ENCODE results near the gene MBNL3. TPM values are rescaled to one million over a fixed set of nuclear protein-coding genes. Genes with fewer than 3 reads are reported as not detected.

The MBNL3 gene
- total RNA-seq, 1 donor from 2014 or later, result 3.4 TPM

DNA sequence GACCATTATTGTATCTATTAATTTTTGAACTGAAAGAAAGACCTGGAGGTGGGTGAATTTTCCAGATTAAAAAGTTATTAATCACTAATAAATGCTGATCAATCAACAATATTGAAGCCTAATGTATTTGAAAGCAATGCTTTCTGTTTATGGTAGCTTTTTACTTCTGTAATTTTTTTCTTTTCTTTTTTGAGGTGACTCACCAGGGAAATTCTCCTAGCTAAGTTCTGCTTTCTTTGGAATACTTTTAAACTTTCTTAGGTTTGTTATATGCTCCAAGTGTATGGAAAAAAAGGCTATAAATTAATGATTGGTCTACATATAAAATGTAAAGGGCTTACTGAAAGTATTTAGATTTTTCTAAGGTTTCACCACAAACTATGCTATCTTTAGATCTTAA, 94.2 kb downstream of the MBNL3 start:
- Mint-ChIP-seq H3K36me3 (no peaks in the 10 kb centered on the region), H3K27ac (no peak overlapping the region), H3K27me3 (ENCODE audit: insufficient read depth, low read depth) (no peaks in the 10 kb centered on the region), H3K9me3 (no peaks in the 10 kb centered on the region), H3K4me3 (no peak overlapping the region), H3K4me1 (peaks cover 4% of the 10 kb centered on the region)
- H3K79me2 ChIP-seq (ENCODE audit: low read depth), result no peaks in the 10 kb centered on the region
- no peaks in the 10 kb centered on the region for H3K4me1 ChIP-seq
- DNase-seq (ENCODE audit: low spot score), result no peak
- no peak overlapping the region for H3K27ac ChIP-seq
- H3F3A ChIP-seq (ENCODE audit: low read depth), result peaks cover 17% of the 10 kb centered on the region
- TF ChIP-seq EZH2phosphoT487 (IDR thresholded peaks at IDR 0.05) (no peak), CTCF (IDR thresholded peaks at IDR 0.05) (no peak), EZH2 (IDR thresholded peaks at IDR 0.05) (no peak)
- H3K4me2 ChIP-seq, result no peak overlapping the region
- no peak overlapping the region for H3K4me3 ChIP-seq
- H3K9me3 ChIP-seq (ENCODE audit: low read depth), result no peaks in the 10 kb centered on the region
- no peaks in the 10 kb centered on the region for H3K27me3 ChIP-seq
- no peak overlapping the region for H3K9ac ChIP-seq
- no peaks in the 10 kb centered on the region for H4K20me1 ChIP-seq (ENCODE audit: low read depth)
- no peaks in the 10 kb centered on the region for H3K36me3 ChIP-seq
- H2AFZ ChIP-seq (replicated peaks), result no peak overlapping the region

GRCh38 chrX:132393992-132394391, 94.8 kb downstream of the MBNL3 start:
- Histone ChIP-seq H3K36me3 (no peaks in the 10 kb centered on the region), H3K9me3 (ENCODE audit: low read depth) (no peaks in the 10 kb centered on the region), H3K4me2 (no peak overlapping the region), H3K27me3 (no peaks in the 10 kb centered on the region), H3F3A (ENCODE audit: low read depth) (peaks cover 17% of the 10 kb centered on the region), H3K79me2 (ENCODE audit: low read depth) (no peaks in the 10 kb centered on the region), H3K27ac (no peak overlapping the region), H3K4me3 (no peak overlapping the region), H4K20me1 (ENCODE audit: low read depth) (no peaks in the 10 kb centered on the region), H2AFZ (replicated peaks) (no peak overlapping the region), H3K4me1 (no peaks in the 10 kb centered on the region), H3K9ac (no peak overlapping the region)
- Mint-ChIP-seq H3K4me1 (peaks cover 4% of the 10 kb centered on the region), H3K27me3 (ENCODE audit: insufficient read depth, low read depth) (no peaks in the 10 kb centered on the region), H3K36me3 (no peaks in the 10 kb centered on the region), H3K4me3 (no peak overlapping the region), H3K27ac (no peak overlapping the region), H3K9me3 (no peaks in the 10 kb centered on the region)
- no peak for DNase-seq (ENCODE audit: low spot score)
- TF ChIP-seq EZH2phosphoT487 (IDR thresholded peaks at IDR 0.05) (no peak), EZH2 (IDR thresholded peaks at IDR 0.05) (no peak), CTCF (IDR thresholded peaks at IDR 0.05) (no peak)

- no peaks in the 10 kb centered on the region for H3K79me2 ChIP-seq (ENCODE audit: low read depth)
- no peak overlapping the region for H3K27ac ChIP-seq
- H3K27me3 ChIP-seq, result no peaks in the 10 kb centered on the region
- peaks cover 17% of the 10 kb centered on the region for H3F3A ChIP-seq (ENCODE audit: low read depth)
- H4K20me1 ChIP-seq (ENCODE audit: low read depth), result no peaks in the 10 kb centered on the region
- Mint-ChIP-seq H3K27ac (no peak overlapping the region), H3K4me1 (peaks cover 4% of the 10 kb centered on the region), H3K36me3 (no peaks in the 10 kb centered on the region), H3K4me3 (no peak overlapping the region), H3K27me3 (ENCODE audit: insufficient read depth, low read depth) (no peaks in the 10 kb centered on the region), H3K9me3 (no peaks in the 10 kb centered on the region)
- H3K36me3 ChIP-seq, result no peaks in the 10 kb centered on the region
- no peak overlapping the region for H3K9ac ChIP-seq
- H3K9me3 ChIP-seq (ENCODE audit: low read depth), result no peaks in the 10 kb centered on the region
- no peak overlapping the region for H2AFZ ChIP-seq (replicated peaks)
- DNase-seq (ENCODE audit: low spot score), result no peak
- H3K4me3 ChIP-seq, result no peak overlapping the region
- no peaks in the 10 kb centered on the region for H3K4me1 ChIP-seq
- TF ChIP-seq EZH2phosphoT487 (IDR thresholded peaks at IDR 0.05), result no peak
- TF ChIP-seq CTCF (IDR thresholded peaks at IDR 0.05), result no peak
- TF ChIP-seq EZH2 (IDR thresholded peaks at IDR 0.05), result no peak
- no peak overlapping the region for H3K4me2 ChIP-seq
Measured at GRCh38 chrX:132393485-132393884, 95.4 kb downstream of the MBNL3 start.
